H9 (cell line): Measurements from ENCODE around the gene OS9. TPM values are rescaled to one million over a fixed set of nuclear protein-coding genes. Genes with fewer than 3 reads are reported as not detected.

Source experiments
- DNase-seq: peaks from one replicate; pipeline ENCODE4 v3.0.0-alpha.2; 2017
- H2AFZ ChIP-seq: one replicate; pipeline ENCODE4 v1.6.1; 2013; ENCODE audit warnings: mild to moderate bottlenecking, low read length, control low read depth, moderate library complexity
- H2AK5ac ChIP-seq: 2 replicates; pipeline ENCODE4 v1.6.1; 2013; ENCODE audit warnings: low read length, control low read depth, mixed read lengths; ENCODE audit not compliant: insufficient read length
- H2BK120ac ChIP-seq: one replicate; pipeline ENCODE4 v1.6.1; 2013; ENCODE audit warnings: low read depth, mild to moderate bottlenecking, low read length, control low read depth, inconsistent platforms; ENCODE audit not compliant: poor library complexity, severe bottlenecking
- H2BK12ac ChIP-seq: 2 replicates; pipeline ENCODE4 v1.6.1; 2013; ENCODE audit warnings: low read length, control low read depth, mixed read lengths, low read depth; ENCODE audit not compliant: insufficient read length
- H2BK15ac ChIP-seq: 2 replicates; pipeline ENCODE4 v1.6.1; 2013; ENCODE audit warnings: low read depth, low read length, control low read depth
- H2BK20ac ChIP-seq: one replicate; pipeline ENCODE4 v1.6.1; 2013; ENCODE audit warnings: low read depth, mild to moderate bottlenecking, low read length, control low read depth, inconsistent platforms; ENCODE audit not compliant: poor library complexity, severe bottlenecking
- H2BK5ac ChIP-seq: 2 replicates; pipeline ENCODE4 v1.6.1; 2013; ENCODE audit warnings: low read length, control low read depth, mixed read lengths; ENCODE audit not compliant: insufficient read length
- H3K14ac ChIP-seq: 2 replicates; pipeline ENCODE4 v1.6.1; 2013; ENCODE audit warnings: low read length, control low read depth; ENCODE audit not compliant: insufficient read depth
- H3K18ac ChIP-seq: 2 replicates; pipeline ENCODE4 v1.6.1; 2013; ENCODE audit warnings: low read depth, mild to moderate bottlenecking, mixed read lengths, low read length, control low read depth; ENCODE audit not compliant: insufficient read length
- H3K23ac ChIP-seq: 2 replicates; pipeline ENCODE4 v1.6.1; 2013; ENCODE audit warnings: low read length, control low read depth, mixed read lengths, low read depth; ENCODE audit not compliant: insufficient read length
- H3K23me2 ChIP-seq: 2 replicates; pipeline ENCODE4 v1.6.1; 2013; ENCODE audit warnings: low read depth, mild to moderate bottlenecking, mixed read lengths, low read length, control low read depth; ENCODE audit not compliant: insufficient read length, poor library complexity, severe bottlenecking
- H3K27ac ChIP-seq: 2 replicates; pipeline ENCODE4 v1.5.1; 2013; ENCODE audit warnings: low read length, control low read depth, mixed read lengths, low read depth; ENCODE audit not compliant: insufficient read length
- H3K27me3 ChIP-seq: 2 replicates; pipeline ENCODE4 v1.6.1; 2013; ENCODE audit warnings: low read length, control low read depth, inconsistent platforms; ENCODE audit not compliant: insufficient read depth
- H3K4ac ChIP-seq: 2 replicates; pipeline ENCODE4 v1.6.1; 2013; ENCODE audit warnings: low read depth, mild to moderate bottlenecking, control low read depth, inconsistent platforms, low read length, moderate library complexity
- H3K4me1 ChIP-seq: 2 replicates; pipeline ENCODE4 v1.6.1; 2013; ENCODE audit warnings: low read length, control low read depth, inconsistent platforms; ENCODE audit not compliant: insufficient read depth
- H3K4me2 ChIP-seq: 2 replicates; pipeline ENCODE4 v1.6.1; 2013; ENCODE audit warnings: low read length, control low read depth, mixed read lengths; ENCODE audit not compliant: insufficient read length, insufficient read depth
- H3K56ac ChIP-seq: 2 replicates; pipeline ENCODE4 v1.6.1; 2013; ENCODE audit warnings: low read depth, mild to moderate bottlenecking, mixed read lengths, low read length, control low read depth; ENCODE audit not compliant: insufficient read length
- H3K79me1 ChIP-seq: 2 replicates; pipeline ENCODE4 v1.6.1; 2013; ENCODE audit warnings: low read depth, mild to moderate bottlenecking, moderate library complexity, low read length, control low read depth, inconsistent platforms; ENCODE audit not compliant: insufficient read depth, poor library complexity, severe bottlenecking
- H3K79me2 ChIP-seq: 2 replicates; pipeline ENCODE4 v1.6.1; 2013; ENCODE audit warnings: low read length, control low read depth, inconsistent platforms; ENCODE audit not compliant: insufficient read depth
- H3K9ac ChIP-seq: 2 replicates; pipeline ENCODE4 v1.6.1; 2013; ENCODE audit warnings: low read length, control low read depth, mixed read lengths; ENCODE audit not compliant: insufficient read length; ENCODE audit errors: extremely low read depth
- H3K9me3 ChIP-seq: one replicate; pipeline ENCODE4 v1.6.1; 2013; ENCODE audit warnings: low read depth, low read length, inconsistent platforms; ENCODE audit not compliant: control insufficient read depth
- H3T11ph ChIP-seq: one replicate; pipeline ENCODE4 v1.6.1; 2013; ENCODE audit warnings: mild to moderate bottlenecking, low read length, control low read depth, inconsistent platforms
- H4K20me1 ChIP-seq: one replicate; pipeline ENCODE4 v1.6.1; 2013; ENCODE audit not compliant: control insufficient read depth, insufficient read length, insufficient read depth
- H4K5ac ChIP-seq: 2 replicates; pipeline ENCODE4 v1.6.1; 2013; ENCODE audit warnings: low read depth, mild to moderate bottlenecking, mixed read lengths, low read length, control low read depth; ENCODE audit not compliant: insufficient read length
- H4K8ac ChIP-seq: replicated peaks from 2 replicates; pipeline ENCODE4 v1.6.1; 2013; ENCODE audit warnings: low read length, control low read depth, mixed read lengths, low read depth; ENCODE audit not compliant: insufficient read length
- H4K91ac ChIP-seq: 2 replicates; pipeline ENCODE4 v1.6.1; 2013; ENCODE audit warnings: low read depth, mild to moderate bottlenecking, moderate library complexity, mixed read lengths, low read length, control low read depth; ENCODE audit not compliant: insufficient read length
- H3K27ac Mint-ChIP-seq, 3 experiments: 2 replicates in 2 of 3; 3 replicates in 1 of 3; pipeline ENCODE4 v1.8.0; 2020 to 2021; ENCODE audit warnings: mixed read lengths in 3 of 3, mild to moderate bottlenecking in 1 of 3, moderate library complexity in 1 of 3
- H3K27me3 Mint-ChIP-seq: 2 replicates; pipeline ENCODE4 v1.8.0; 2021; ENCODE audit warnings: low read depth, mild to moderate bottlenecking, moderate library complexity, mixed read lengths
- H3K36me3 Mint-ChIP-seq, 3 experiments: 2 replicates in 2 of 3; 3 replicates in 1 of 3; pipeline ENCODE4 v1.8.0; 2020 to 2021; ENCODE audit warnings: low read depth in 3 of 3, mixed read lengths in 3 of 3; ENCODE audit not compliant: insufficient read depth in 1 of 3
- H3K4me1 Mint-ChIP-seq, 2 experiments: 2 replicates each; pipeline ENCODE4 v1.8.0; 2020; ENCODE audit warnings: mixed read lengths in 2 of 2
- H3K4me3 Mint-ChIP-seq, 2 experiments: 2 replicates in 1 of 2; 3 replicates in 1 of 2; pipeline ENCODE4 v1.8.0; 2020 to 2021; ENCODE audit warnings: mild to moderate bottlenecking in 2 of 2, mixed read lengths in 2 of 2, moderate library complexity in 1 of 2
- H3K9me3 Mint-ChIP-seq, 2 experiments: 2 replicates in 1 of 2; 3 replicates in 1 of 2; pipeline ENCODE4 v1.8.0; 2020; ENCODE audit warnings: mild to moderate bottlenecking in 2 of 2, mixed read lengths in 2 of 2, moderate library complexity in 1 of 2
- WGBS: extraction: QIAGEN DNeasy Blood & Tissue Kit; methylation state at CpG from one replicate; pipeline ENCODE4 v1.1.7; 2013; ENCODE audit warnings: missing lambda C conversion rate, low lambda C conversion rate, mixed read lengths; ENCODE audit not compliant: insufficient read length; ENCODE audit errors: extremely low coverage; 5-methylcytosine and 5-hydroxymethylcytosine counted together
- total RNA-seq: library from RNA; stranded (reverse); gene quantifications from 2 replicates; pipeline ENCODE4 v1.2.1, GENCODE V29; 2021
- TF ChIP-seq, protein P1 (sequence below): fragments of 200-600 bp; sonication (generic); conservative IDR thresholded peaks from 3 replicates; pipeline ENCODE4 v1.8.0; 2021; ENCODE audit warnings: antibody characterized with exemption, mild to moderate bottlenecking

The OS9 gene
- total RNA-seq, 1 experiment from 2014 or later, result 112 TPM

DNA sequence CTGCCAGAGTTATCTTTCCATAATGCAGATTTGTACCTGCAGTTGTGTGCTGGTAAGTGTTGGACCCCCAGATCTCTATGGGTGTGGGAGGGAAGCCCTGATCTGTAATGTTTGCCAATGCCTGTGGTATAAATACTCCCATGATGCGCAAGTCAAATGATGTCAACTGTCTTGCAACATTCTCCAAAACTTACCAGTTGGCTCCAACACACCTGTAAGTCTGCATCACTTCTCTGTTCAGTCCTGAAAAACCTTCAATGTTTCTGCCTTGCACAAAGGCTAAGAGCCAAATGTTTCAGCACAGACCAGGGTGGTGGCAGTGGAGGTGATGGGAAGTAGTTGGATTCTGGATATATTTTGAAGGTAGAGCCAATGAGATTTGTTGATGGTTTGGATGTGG, 3.1 kb downstream of the OS9 start:
- Histone ChIP-seq H2BK12ac (no peak overlapping the region), H3K27me3 (no peaks in the 10 kb centered on the region), H2BK15ac (no peak overlapping the region), H2BK20ac (no peak overlapping the region), H2AK5ac (no peak overlapping the region), H2BK120ac (no peak overlapping the region), H4K5ac (no peak overlapping the region), H3K4me2 (no peak overlapping the region), H3T11ph (no peak overlapping the region), H3K79me1 (no peaks in the 10 kb centered on the region), H3K27ac (no peak overlapping the region), H2BK5ac (no peak overlapping the region), H3K23ac (no peak overlapping the region), H3K9me3 (no peaks in the 10 kb centered on the region), H3K79me2 (no peaks in the 10 kb centered on the region), H2AFZ (no peak overlapping the region), H3K4ac (no peak overlapping the region), H4K8ac (no peak overlapping the region), H3K14ac (no peak overlapping the region), H4K91ac (no peak overlapping the region), H3K9ac (no peak overlapping the region), H3K18ac (no peak overlapping the region), H3K4me1 (no peaks in the 10 kb centered on the region), H4K20me1 (no peaks in the 10 kb centered on the region), H3K56ac (no peak overlapping the region), H3K23me2 (peaks cover 4% of the 10 kb centered on the region)
- Mint-ChIP-seq H3K4me3 (no peak overlapping the region), H3K9me3 (peaks cover 0 to 1% of the 10 kb centered on the region in 2 experiments; a peak in 1 of 5 replicates), H3K27me3 (no peaks in the 10 kb centered on the region), H3K36me3 (peaks cover 2 to 20% (median 16%) of the 10 kb centered on the region in 3 experiments; a peak in 6 of 7 replicates), H3K4me1 (no peaks in the 10 kb centered on the region), H3K27ac (no peak overlapping the region; a peak in 1 of 7 replicates)
- no peak for DNase-seq
- TF ChIP-seq, protein P1, sequence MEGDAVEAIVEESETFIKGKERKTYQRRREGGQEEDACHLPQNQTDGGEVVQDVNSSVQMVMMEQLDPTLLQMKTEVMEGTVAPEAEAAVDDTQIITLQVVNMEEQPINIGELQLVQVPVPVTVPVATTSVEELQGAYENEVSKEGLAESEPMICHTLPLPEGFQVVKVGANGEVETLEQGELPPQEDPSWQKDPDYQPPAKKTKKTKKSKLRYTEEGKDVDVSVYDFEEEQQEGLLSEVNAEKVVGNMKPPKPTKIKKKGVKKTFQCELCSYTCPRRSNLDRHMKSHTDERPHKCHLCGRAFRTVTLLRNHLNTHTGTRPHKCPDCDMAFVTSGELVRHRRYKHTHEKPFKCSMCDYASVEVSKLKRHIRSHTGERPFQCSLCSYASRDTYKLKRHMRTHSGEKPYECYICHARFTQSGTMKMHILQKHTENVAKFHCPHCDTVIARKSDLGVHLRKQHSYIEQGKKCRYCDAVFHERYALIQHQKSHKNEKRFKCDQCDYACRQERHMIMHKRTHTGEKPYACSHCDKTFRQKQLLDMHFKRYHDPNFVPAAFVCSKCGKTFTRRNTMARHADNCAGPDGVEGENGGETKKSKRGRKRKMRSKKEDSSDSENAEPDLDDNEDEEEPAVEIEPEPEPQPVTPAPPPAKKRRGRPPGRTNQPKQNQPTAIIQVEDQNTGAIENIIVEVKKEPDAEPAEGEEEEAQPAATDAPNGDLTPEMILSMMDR, result no peak
- WGBS, result no CpG with 5 or more reads among the region's 1 CpG
